COLO668 (cell line): ENCODE data around the gene SOSTDC1.

ENCODE experiments used
- DNase-seq: peaks from one replicate; lab custom pipeline; 2025; ENCODE audit not compliant: unreplicated experiment; lab: John Stamatoyannopoulos, UW

Gene SOSTDC1

GRCh38 chr7:16420649-16421332 lies 44.7 kb downstream of the SOSTDC1 start:
- peak; percentile 93 for DNase-seq

- no peak for DNase-seq
Measured at GRCh38 chr7:16420329-16420648, 45.2 kb downstream of the SOSTDC1 start.

- DNase-seq, result no peak
Measured at GRCh38 chr7:16419859-16420258, 45.7 kb downstream of the SOSTDC1 start.

- DNase-seq, result no peak
Measured at GRCh38 chr7:16419126-16419525, 46.4 kb downstream of the SOSTDC1 start.

GRCh38 chr7:16417906-16418305 lies 47.6 kb downstream of the SOSTDC1 start:
- no peak for DNase-seq

- DNase-seq, result peak; percentile 46
Measured at GRCh38 chr7:16416289-16417282, 49.0 kb downstream of the SOSTDC1 start.

- DNase-seq, result no peak
Measured at GRCh38 chr7:16412274-16413254, 53.0 kb downstream of the SOSTDC1 start.
